GM19324 (cell line): Measurements from ENCODE around the gene KNCN.

Experiments used
- ATAC-seq: cut with Tn5 transposase; IDR thresholded peaks from one replicate; pipeline ENCODE4 v1.9.1; 2021; ENCODE audit warnings: mild to moderate bottlenecking, moderate library complexity; ENCODE audit not compliant: unreplicated experiment, low FRiP score

KNCN gene

DNA sequence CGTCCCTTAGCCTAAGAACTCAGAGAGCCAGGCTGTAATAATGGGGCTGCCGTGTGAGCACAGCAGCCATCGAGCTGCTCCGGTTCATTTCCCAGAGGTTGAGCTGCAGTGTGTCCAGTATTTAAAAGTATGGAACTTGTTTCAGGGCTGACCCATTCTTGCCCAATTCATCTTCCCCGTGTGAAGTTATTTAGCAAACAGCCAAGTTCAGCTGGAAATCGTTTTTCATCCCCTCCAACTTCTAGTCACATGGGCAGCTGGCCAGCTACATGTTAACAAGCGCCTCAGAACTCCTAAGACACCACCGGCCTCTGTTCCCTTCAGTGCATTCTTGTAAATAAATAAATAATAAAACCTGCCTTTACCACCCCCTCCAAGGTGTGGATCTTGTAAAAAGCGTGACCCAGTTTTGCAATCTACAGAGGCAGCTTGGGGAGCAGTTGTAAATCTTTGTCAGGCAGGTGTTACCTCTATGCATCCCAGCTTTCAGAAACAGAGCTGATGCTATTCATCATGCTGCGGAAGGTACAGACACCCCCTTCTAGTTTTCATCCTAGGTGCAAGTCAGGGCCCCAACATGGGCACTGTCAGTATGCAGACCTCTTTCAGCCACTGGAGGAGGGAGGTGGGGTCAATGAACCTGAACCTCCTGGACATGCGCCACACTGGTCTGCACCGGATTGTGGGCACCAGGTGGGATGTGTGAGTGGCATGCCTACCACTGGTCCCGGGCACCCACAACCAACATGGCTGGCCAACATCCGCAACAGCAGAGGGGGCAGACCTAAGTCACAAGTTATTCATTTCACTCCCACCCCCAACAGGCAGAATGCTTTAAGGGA is 18.7 kb upstream of the KNCN start:
- no peak for ATAC-seq

DNA sequence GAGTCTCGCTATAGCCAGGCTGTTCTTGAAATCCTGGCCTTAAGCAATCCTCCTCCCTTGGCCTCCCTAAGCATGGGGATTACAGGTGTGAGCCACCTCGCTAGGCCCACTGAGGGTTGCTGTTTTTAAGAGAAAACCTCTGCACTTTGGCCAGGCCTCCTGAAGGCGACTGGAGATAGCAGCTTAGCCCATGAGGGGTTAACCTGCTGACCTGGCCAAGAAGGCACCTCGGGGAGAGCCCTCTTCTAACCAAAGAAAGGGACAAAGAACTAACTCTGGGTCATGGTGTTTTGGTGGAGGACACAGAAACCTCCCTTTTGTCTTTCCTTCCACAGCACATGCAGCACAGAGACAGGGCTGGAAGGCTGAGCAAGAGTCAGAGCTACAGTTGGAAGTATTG is 17.7 kb upstream of the KNCN start:
- ATAC-seq = no peak

DNA sequence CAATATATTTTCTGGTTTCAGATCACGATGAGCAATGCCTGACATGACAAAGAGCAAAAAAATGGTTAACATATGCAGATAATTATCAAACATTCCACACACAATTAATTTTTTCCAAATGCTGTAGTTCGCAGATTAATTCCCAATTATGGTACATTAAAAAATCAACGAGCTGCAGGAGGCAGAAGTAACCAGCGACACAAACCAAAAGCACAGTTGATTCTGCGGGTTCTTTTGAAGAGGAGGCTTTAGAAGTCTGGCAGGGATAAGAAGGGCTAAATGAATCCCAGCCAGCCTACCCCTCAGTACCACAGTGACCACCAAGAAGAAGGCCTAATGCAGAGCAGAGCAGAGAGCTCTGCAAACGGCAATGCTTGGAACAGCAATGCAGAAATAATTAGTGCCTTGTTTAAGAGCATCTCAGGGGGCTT is 17.0 kb upstream of the KNCN start:
- ATAC-seq = no peak

DNA sequence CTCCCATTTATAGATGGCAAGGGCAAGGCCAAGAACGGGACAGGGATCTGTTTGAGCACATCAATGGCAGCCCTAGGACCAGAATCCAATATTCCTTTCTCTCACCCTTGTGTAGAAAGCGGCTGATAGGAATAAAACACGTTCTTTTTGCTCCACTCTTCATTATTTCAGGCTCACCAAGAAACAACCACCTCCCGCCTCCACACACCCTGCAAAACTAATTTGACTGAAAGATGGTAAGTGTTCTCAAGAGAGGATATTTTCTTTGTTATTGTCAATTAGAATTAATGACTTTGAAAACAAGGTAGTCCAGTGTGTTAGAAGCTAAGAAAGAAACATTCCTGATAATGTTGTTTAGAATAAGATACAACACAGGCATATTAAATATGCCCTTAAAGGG is 11.9 kb upstream of the KNCN start:
- ATAC-seq = no peak

DNA sequence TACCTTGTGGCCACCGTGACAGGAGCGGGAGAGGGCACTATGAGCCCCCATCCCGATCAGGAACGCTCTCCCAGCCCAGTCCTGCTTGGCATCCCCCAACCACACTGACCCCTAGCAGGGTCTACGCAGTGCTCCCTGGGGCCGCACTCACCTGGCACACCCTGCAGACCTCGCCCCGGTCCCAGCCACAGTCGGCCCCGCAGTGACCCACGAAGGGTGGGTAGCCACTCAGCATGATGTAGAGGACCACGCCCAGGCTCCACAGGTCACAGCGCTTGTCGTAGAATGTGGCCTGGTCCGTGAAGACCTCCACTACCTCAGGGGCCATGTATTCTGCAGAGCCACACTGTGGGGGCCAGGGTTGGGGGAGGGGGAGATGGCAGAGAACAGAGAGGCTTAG is 11.1 kb upstream of the KNCN start:
- ATAC-seq = no peak

DNA sequence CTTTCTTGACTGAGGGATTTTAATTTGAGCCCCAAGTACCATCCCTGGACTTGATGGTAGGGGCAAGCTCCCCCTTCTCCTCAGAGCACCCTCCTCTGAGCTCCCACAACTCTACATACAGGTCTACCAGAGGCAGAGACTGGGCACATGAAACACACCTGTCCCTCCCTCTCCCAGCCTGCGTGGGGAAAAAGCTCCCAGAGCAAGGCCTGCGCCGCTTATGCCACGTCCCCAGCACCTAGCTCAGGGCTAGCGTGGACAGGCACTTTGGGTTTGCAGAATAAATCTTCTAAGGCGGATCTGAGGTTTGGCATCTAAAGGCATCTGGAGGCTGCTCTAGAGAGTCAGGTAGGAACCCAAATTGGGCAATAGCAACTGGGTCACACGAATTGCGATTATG is 7.5 kb upstream of the KNCN start:
- no peak for ATAC-seq

DNA sequence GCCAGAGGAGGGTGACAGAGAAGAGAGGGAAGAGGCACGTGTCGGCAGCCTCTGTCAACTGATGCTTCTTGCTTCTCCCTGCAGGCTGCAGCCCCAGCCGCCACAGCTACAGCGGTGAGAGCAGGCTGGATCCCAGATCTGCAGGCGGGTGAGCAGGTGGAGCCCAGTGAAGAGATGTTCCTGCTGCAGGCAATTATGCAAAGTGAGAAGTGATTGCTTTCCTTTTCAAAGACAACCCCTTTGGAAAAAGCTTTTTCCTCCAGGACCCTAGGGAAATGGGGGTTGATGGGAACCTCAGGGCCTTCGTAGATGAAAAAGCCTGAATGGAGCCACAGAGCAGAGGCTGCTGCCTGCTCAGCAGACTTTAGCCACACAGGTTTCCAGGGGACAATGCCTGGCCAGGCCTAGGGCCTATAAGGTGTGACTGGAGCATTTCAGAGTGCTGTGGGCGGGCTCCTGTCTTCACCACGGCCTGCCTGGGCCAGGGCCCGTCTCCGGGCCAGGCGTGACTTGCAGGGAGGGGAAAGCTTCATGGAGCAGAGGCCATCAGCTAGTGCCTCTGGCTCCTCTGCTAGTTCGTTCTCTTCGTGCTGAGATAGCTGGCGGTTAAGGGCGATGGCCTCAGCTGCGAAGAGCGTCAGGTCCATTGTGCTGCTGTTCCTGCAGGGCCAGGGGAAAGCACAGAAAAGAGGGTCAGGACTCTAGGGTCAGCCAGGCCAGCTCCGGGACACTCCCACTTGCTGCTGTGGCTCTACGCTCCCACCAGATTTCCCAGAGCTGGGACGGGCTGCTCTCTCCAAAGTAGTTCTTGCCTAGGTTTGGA is 6.9 kb upstream of the KNCN start:
- ATAC-seq = no peak

DNA sequence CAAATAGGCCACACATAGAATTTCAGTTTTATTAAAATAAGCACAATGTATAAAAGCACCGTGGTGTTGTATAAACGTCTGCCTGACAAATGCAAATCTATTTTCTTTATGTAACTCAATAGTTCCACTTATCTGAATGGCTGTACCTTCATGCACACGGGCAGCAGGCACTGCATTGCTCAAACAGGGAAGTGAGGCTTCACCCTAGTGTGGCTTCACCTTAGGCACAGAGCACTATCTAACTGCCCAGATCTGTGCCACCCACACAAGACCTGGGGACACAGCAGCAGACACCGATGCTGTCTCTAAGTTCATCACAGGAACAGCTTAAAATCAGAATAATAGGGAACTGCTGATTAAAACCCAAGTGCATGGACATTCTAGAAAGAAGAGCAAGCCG is 6.0 kb upstream of the KNCN start:
- no peak for ATAC-seq

DNA sequence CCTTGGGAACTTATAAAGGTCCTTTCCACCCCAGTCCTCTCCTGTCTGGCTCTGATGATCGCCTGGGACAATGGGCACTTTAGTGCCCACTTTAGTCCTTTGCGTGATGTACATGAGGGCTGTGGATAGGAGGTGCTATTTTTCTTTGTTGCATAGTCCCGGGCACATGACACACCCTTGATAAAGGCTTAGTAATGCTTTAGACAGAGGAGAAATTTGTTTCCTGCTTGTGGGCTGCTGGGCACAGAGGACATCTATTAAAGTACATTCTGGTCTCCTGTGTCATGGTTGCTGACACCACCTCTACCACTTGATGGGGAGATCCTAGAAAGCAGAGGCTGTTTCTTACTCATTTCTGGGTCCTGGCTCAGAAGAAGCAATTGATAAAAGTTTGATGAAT is 5.4 kb upstream of the KNCN start:
- ATAC-seq = no peak

DNA sequence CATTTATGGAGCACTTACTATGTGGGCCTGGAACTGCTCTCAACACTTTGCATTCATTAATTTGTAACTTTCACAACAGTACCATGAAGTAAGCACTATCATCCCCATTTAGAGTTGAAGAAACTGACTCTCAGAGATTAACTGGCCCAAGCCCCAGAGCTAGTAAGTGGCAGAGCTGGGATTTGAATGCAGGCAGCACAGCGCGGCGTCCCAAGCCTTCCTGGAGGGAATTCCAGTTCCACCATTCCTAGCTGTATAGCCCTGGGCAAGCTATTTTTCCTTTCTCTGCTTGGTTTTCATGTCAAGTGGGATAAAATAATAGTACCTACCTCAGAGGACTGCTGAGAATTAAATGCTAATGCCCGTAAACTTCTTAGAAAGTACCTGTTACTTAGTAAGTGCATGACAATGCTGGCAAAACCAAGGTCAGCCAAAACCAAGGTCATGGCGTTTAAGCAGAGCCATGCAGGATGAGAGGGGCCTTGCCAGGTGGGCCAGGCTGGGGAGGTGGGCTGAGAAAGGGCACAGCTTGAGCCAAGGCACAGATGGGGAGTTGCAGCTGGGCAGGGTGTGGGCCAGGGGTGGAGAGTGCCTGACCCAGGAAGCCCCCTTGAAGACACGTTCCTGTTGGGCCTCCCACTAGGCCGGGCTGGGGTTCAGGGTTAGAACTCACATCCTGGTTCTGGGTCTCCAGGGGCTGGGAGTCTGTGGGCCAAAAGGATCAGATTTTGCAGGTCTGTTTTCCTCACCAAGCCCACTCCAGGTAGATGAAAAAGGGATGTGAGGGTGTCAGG is 4.6 kb upstream of the KNCN start:
- no peak for ATAC-seq

DNA sequence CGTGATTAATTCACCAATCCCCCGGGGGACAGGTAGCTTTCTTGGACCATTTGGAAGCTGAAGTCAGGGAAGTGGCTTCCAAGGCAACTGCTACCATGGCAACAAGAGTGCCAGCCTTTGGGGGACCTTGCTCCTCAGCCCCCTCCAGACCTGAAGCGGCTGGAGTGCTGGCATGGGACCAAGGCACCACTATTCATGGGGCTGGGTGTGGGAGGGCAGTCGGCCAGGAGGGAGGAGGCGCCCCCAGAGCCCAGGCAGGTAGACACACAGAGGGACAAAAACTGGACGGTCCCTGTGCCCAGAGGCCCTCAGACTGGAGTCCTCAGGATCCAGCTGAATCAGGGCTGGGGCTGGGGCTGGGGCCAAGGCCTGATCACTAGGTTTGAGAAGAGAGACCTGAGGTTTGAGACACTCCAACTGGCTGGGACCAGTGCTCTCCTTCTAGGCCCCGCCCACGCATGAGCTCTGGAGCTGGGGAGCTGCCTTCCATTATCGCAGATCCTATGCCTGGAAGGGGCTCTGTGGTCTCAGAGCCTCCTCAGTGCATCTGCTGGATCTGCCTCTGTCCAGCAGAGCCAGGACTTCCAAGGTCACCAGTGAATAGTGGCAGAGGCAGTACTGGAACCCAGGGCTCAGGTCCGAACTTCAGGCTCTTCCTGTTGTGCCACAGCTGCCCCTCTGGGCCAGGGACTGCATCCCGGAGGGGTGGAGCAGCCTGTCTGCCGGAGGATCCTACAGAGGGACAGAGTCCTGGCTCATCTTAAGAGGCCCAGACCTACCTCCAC is 3.3 kb upstream of the KNCN start:
- ATAC-seq = no peak

DNA sequence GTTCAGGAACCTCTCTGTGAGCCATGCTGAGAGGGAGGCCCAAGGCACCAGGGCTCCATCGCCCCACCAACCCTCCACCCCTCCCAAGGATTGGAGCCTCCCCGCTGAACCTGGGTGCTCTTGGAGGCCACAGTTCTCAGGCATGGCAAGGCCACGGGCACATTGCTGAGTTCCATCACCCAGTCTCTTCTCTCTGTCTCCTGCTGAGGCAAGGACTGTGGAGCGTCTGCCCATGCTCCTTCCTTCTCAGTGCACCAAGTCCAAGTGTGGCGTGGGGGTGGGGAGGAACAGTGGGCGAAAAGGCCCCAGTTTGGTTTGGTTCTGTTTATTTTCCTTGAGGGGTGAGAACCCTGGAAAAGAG is 2.8 kb upstream of the KNCN start:
- no peak for ATAC-seq

DNA sequence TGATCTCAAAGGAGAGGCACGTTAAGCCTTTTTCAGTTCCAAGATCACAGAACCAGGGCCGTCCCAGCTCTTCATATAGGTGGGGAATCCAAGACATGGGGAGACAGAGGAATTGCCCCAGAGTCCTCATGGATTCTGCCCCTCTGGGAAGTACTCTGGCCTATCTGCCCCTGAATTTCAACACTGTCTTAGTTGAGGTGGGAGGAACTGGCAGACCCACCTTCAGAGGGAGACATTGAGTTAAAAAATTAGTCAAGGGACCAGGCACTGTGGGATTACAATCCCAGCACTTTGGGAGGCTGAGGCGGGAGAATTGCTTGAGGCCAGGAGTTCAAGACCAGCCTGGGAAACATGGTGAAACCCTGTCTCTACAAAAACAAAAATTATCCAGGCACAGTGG is 2.1 kb upstream of the KNCN start:
- ATAC-seq = no peak

DNA sequence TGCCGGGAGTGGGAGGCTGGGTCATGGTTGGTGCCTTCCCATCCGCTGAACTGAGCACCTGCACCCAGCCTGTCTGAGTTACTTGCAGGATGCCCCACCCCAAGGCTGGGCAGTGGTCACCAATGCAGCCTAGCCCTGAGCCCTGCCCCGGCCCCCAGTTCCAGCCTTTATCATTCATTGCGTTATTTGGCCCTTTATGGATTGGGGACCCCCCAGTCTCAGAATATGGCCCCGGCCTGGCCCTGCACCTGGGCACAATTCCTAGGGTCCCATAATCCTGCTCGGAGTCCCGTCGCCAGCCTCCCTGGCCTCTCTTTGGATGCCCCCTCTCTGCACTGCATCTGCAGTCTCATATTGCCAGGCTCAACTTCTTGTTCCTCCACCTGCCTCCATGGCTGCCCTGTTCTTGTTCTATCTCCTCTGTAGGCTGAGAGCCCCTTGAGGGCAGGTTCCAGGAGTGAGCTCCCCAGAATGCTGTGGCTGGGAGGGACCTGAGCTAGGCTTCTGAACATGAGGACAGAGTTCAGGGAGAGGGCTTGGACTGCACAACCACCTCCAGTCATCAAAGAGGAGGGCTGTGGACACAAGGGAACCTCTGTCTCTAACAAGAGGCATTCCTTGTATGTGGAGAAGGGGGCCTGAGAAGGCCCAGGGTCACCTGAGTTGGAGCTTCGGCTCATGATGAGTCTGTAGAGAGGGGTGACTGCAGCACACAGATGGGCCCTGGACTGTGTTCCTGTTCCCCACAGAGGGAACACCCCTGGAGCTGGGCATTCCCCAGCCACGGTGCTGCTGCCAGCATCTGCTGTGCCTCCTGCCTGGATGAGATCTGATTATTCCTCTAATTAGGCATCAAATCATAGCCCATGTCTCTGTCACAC is 1.1 kb upstream of the KNCN start:
- ATAC-seq = no peak

DNA sequence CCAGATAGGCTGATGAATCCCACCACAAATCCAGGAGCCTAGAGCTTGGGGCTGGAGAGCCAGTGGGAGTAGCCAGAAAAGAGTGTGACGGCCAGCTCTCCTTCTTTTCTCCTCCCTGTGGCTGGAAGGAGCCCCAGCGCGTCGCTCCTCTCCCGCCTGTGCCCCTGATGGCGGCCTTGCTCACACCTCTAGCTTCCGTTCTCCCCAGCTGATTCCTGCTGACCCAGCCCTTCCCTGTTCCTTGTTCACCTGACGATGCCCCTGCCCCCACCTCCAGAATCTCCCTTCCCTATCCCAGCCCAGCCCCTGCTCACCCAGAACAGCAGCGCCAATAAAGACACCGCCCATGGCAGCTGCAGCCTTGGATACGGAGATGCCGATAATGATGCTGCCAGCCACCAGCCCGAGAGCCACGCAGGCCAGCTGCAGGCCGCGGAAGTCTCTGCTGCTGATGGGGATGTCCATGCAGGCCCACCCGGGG is 656 bp downstream of the KNCN start:
- ATAC-seq = no peak

DNA sequence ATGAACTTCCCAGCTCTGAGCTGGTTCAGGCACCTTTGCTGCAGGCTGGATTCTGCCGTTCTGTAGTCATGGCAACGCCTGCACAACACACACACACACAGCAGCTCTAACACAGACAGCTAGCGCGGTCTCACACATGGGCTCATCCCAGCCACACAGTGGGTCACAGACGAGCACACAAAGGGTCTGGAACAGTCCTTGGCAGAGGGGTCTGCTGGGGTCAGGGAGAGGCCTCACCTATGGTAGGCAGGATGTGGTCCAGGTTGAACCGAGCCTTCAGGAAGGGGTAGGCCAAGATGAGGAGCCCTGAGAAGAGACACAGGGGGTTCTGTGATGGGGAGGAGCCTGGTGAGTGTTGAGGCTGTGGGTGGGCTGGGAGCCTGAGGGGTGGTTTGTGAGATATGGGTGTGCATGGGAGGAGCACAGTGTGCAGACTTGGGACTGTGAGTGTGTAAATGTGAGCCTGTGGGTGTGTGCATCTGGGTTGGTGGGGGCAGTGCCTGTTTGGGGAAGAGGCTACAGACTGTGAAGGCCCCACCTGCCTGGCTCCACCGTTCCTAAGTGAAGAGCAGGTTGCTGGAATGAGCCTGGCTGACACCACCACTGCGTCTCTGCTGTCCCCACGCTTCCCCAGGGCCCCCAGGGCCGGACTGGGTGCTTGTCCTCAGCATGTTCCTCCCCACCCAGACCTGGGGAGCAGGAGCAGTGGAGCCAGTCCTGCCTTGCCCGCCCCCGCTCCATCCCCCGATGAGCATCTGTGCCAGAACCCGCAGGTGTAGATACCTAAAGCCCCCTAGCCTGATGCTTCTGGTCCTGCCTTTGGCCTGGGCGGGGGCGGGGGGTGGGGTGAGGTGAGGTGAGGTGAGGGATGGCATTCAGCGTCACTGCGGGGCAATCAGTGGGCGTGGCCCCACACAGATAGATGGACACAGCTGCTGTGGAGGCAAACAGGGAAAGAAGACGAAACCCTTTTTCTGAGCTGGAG is 1.5 kb downstream of the KNCN start:
- no peak for ATAC-seq

DNA sequence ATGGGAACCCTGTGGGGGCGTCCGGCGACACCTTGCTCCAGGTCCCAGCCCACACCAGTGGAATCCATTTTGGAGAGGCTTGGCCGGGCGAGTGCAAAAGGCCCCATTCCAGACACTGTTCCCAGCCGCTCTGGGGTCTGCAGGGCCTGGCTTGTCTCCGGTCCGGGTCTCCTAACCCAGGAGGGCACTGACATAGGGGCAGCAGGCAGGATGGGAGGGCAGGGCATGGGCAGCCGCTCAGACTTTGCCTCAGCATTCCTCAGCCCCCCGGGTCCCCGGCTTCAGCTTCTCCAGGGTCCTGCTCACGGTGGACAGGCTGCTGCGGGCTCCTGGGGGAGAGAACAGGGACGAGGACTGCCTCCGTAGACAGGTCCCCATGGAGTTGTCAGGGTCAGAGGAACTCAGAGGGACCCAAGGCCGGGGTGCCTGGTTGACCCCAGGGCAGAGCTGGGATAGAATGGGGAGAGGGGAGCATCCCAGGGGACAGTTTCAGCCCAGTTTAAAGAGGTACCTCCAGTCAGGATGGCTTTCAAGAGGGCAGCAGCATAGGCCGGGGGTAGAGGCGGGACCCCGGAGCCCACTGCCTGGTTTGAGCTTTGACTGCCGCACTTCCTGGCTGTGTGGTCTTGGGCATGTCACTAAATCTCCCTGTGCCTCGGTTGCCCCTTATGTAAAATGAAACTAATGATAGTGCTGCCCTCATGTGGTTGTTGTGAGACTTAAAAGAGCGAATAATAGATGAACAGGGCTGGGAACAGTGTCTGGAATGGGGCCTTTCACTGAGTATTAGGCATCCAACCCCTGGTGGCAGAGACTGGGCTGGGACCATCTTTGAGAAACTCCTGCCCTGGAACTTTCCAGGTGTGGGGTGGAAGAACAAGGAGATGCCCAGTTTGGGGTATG is 3.7 kb downstream of the KNCN start:
- no peak for ATAC-seq
